Ureter (tissue), 1 donor: ENCODE data around the gene TM9SF4. TPM values are rescaled to one million over a fixed set of nuclear protein-coding genes. Genes with fewer than 3 reads are reported as not detected.
A peak's percentile ranks its signal among the peaks of the same experiment; 100 is the strongest.
"Not testable (repeated sequence)": the region's sequence is repeated elsewhere in the genome, so short reads cannot be mapped to it uniquely, and the experiment has no call there.

Experiments used
- DNase-seq: peaks from one replicate; pipeline ENCODE4 v3.0.0-alpha.2; 2020; ENCODE audit warnings: low spot score
- total RNA-seq: library from RNA; stranded (reverse); gene quantifications from one replicate; pipeline ENCODE4 v1.2.4, GENCODE V29; 2023
- donor health status: DM: yes; HTN: yes; CAD: no.

The TM9SF4 gene
- total RNA-seq, 1 donor from 2014 or later = 69.4 TPM

GRCh38 chr20:32091888-32092346 is 17.6 kb upstream of the TM9SF4 start:
- peak; percentile 79 for DNase-seq

DNA sequence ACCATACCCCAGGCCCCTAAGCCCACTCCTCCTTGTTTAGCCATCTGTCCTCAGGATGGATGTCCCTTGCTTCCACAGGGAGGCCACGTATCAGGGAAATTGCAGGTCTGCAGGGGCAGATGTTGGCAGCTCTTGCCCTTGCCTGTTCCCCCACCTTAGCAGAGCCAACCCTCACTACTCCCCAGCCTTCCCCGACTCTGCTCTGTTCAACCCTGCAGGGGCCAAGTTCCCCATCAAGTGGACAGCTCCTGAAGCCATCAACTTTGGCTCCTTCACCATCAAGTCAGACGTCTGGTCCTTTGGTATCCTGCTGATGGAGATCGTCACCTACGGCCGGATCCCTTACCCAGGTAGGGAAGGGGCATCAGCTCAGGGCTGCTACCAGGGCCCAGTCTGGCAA is 10.7 kb upstream of the TM9SF4 start:
- no peak for DNase-seq

DNA sequence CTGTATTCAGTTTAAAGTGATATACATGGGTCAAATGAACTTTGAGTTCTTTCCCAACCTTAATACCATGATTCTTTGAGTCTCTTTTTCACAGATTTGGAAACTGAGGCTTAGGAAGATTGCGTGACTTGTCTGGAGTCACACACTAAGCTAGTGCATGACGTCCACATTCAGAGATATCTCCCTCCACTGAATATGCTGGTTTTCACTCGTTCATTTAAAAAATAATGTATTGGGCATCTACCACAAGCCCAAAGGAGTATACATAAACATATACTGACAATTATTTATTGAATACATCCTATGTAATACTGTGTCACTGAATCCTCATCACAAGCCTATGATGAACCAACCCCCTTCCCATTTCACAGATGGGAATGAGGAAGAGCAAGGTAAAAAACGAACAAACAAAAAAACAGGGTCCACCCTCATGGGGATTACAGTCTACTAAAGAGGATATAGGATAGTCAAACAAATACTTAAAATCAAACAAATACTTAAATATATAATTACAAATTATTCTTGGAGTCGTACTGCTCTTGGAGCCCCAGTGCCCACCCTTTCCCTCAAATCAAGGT is 611 bp upstream of the TM9SF4 start:
- no peak for DNase-seq

GRCh38 chr20:32110173-32110704 is 725 bp downstream of the TM9SF4 start:
- no peak for DNase-seq

DNA sequence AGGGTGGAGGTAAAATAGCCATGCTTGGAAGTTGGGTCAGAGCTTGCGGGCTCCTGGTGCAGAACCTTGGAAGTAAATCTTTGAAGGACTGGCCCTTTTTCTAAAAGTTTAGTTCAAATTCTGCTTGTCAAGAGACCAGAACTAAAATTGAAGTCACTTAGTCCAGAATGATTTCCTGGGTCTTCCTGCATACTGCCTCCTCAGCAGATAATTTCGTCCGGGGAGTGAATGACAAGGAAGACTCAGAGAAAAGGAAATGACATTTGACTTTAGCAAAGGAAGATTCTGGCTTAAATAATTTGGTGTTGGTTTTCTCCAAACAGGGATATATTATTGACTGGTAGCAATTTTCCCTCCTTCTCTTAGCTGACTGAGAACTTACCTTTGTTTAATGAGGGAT is 1.2 kb downstream of the TM9SF4 start:
- no peak for DNase-seq

DNA sequence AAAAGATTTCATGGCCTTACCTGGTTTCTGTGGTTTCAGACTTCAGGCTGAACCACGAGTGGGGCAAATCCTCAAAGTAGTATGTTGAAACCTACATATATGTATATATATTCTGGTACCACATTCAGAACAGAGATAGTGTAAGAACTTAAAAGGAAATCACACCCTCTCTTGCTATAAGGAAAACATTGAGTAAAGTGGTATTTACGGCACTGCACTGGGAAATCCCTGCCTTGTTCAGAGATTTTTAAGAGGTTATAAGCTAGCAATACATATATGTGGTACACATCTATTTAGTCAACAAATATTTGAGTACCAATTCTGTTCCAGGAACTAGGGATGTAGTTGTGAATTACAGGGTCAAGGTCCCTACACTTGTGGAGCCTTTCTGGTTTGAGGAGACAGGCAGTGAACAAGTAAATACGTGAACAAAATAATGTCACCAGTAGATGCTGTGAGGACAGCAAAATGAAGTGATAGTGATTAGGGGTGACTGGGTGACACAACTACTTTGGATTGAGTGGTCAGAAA is 1.7 kb downstream of the TM9SF4 start:
- no peak for DNase-seq

- no peak for DNase-seq
Observed at GRCh38 chr20:32111753-32112152, 2.2 kb downstream of the TM9SF4 start.

DNA sequence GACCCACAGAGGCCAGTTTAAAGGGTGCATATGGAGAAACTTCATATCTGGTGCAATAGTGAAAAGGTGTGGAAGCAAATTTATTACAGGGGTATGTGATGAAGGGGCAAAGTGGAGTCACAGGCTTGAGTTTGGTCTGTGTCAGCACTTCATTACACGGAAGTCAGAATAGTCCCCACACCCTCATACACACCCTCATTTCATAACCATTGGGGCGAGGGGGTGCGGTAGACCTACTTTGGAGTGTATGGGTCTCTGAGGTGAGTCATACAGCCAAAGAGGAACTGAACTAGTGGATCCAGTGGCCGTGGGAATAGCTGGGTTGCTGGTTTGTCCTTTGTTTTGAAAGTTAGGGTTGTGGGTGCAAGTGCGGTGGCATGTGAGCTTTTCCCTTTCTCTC is 3.3 kb downstream of the TM9SF4 start:
- peak; percentile 59 for DNase-seq

GRCh38 chr20:32113591-32114260 is 4.2 kb downstream of the TM9SF4 start:
- DNase-seq = no peak

DNA sequence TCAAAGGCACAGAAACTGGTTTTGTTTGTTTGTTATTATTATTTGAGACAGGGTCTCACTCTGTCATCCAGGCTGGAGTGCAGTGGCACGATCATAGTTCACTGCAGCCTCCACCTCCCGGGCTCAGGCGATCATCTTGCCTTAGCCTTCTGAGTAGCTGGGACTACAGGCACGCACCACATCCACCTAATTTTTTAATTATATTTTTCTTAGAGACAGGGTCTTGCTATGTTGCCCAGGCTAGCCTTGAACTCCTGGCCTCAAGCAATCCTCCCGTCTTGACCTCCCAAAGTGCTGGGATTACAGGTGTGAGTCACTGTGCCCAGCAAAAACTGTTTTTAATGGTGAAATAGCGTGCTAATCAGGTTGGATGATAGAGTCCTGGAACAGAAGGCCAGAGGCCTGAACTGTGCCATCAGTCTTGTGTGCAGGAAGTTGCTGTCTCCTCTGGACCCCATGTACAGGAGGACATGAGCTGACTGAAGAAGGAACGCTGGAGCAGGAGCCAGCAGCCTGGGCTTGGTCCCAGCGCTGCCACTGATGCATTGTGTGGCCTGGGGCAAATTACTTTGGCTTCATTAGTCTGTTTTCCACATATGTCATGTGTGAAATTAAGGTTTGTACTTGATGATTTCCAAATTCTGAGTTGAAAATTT is 4.9 kb downstream of the TM9SF4 start:
- DNase-seq = no peak

- no peak for DNase-seq
Observed at GRCh38 chr20:32115211-32115767, 5.8 kb downstream of the TM9SF4 start.

GRCh38 chr20:32116079-32116521 is 6.6 kb downstream of the TM9SF4 start:
- DNase-seq = no peak

- DNase-seq = not testable (repeated sequence)
Observed at GRCh38 chr20:32116796-32117195, 7.3 kb downstream of the TM9SF4 start.

GRCh38 chr20:32118427-32118826 is 8.9 kb downstream of the TM9SF4 start:
- not testable (repeated sequence) for DNase-seq

DNA sequence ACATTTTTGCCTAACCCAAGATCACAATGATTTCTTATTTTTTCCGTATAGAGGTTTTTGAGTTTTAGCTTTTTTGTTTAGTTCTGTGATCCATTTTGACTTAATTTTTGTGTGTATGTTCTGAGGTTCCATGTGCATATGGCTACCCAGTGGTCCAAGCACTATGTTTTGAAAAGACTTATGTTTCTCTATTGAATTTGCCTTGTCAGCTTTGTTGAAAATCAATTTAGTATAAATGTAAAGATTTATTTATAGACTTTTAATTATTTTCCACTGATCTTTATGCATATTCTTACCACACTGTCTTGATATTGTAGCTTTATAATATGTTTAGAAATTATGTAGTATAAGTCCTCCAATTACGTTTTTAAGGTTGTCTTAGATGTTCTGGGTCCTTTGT is 10.2 kb downstream of the TM9SF4 start:
- DNase-seq = no peak

GRCh38 chr20:32121908-32122307 is 12.4 kb downstream of the TM9SF4 start:
- not testable (repeated sequence) for DNase-seq

DNA sequence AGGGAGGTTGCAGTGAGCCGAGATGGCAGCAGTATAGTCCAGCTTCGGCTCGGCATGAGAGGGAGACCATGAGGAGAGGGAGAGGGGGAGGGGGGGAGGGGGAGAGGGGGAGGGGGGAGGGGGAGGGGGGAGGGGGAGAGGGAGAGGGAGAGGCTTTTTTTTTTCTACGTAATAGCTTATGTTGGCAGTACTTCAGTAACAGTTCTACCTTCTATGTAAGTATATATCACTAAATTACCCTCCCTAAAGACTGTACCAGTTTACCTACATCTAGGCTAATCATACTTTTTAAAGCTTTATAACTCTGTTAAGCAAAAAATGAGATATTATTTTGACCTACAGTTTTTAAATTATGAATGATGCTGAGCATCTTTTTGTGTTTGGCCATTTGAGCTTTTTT is 13.6 kb downstream of the TM9SF4 start:
- DNase-seq = no peak

- no peak for DNase-seq
Observed at GRCh38 chr20:32124916-32125454, 15.5 kb downstream of the TM9SF4 start.

GRCh38 chr20:32125506-32125905 is 16.0 kb downstream of the TM9SF4 start:
- DNase-seq = no peak

DNA sequence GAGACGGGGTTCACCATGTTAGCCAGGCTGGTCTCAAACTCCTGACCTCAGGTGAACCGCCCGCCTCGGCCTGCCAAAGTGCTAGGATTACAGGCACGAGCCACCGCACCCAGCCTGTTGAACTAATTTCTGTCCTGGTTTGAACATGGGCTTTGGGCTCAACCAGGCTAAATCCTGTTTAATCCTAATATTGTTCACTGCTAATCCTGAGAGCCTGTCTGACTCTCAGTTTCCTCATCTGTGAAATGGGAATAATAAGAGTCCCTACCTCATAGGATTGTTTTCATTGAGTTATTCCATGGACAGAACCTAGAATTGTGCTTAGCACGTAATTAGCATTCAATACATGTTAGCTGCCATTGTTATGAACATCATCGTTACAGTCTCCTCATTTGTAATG is 17.4 kb downstream of the TM9SF4 start:
- DNase-seq = no peak

GRCh38 chr20:32127347-32127746 is 17.8 kb downstream of the TM9SF4 start:
- DNase-seq = no peak

GRCh38 chr20:32128167-32128566 is 18.7 kb downstream of the TM9SF4 start:
- DNase-seq = no peak
